Psoas muscle (tissue), 8 donors: Measurements from ENCODE around the gene DYNC1I1. TPM values are rescaled to one million over a fixed set of nuclear protein-coding genes. Genes with fewer than 3 reads are reported as not detected.

Source experiments
- ATAC-seq, 4 donors: fragments of 200-7000 bp; cut with Tn5 transposase; one replicate each; pipeline ENCODE4 v1.9.1; 2020; ENCODE audit warnings: moderate library complexity in 3 of 4, mild to moderate bottlenecking in 2 of 4
- DNase-seq, 2 donors: peaks; one replicate each; pipeline ENCODE4 v3.0.0-alpha.2; 2020
- H3K27ac ChIP-seq: fragments of 200-600 bp; one replicate; pipeline ENCODE4 v1.8.0; 2022
- H3K27me3 ChIP-seq, 3 donors: fragments of 200-600 bp in 1 of 3; one replicate each; pipeline versions ENCODE4 v1.6.1 to v1.8.0; 2013 to 2022; ENCODE audit warnings: low read length in 2 of 3, mild to moderate bottlenecking in 2 of 3, moderate library complexity in 1 of 3; ENCODE audit not compliant: insufficient read depth in 3 of 3
- H3K36me3 ChIP-seq, 2 donors: fragments of 200-600 bp in 1 of 2; one replicate each; pipeline versions ENCODE4 v1.6.1 to v1.8.0; 2013 to 2022; ENCODE audit warnings: low read depth in 1 of 2, mild to moderate bottlenecking in 1 of 2, moderate library complexity in 1 of 2; ENCODE audit not compliant: insufficient read depth in 1 of 2
- H3K4me1 ChIP-seq: fragments of 200-600 bp; one replicate; pipeline ENCODE4 v1.8.0; 2022
- H3K4me3 ChIP-seq: fragments of 200-600 bp; one replicate; pipeline ENCODE4 v1.8.0; 2022; ENCODE audit warnings: mild to moderate bottlenecking
- H3K9me3 ChIP-seq: fragments of 200-600 bp; one replicate; pipeline ENCODE4 v1.8.0; 2022
- CTCF ChIP-seq: fragments of 200-600 bp; IDR thresholded peaks from one replicate; pipeline ENCODE4 v1.8.0; 2022; ENCODE audit warnings: antibody characterized with exemption
- WGBS, 3 donors: extraction: QIAGEN DNeasy Blood & Tissue Kit; methylation state at CpG; one replicate each; pipeline versions ENCODE4 v1.1.6 to v1.1.7; 2013; 5-methylcytosine and 5-hydroxymethylcytosine counted together
- intact Hi-C, 2 donors: fragments of 100-400 bp; cut with DNase I; formaldehyde crosslinking; loops; one replicate each; pipeline versions ENCODE4 v1.11.0 to v1.14.2; 2022
- polyA plus RNA-seq, 3 donors: library from polyadenylated mRNA; stranded (reverse); fragments of 200-250 nt; gene quantifications; one replicate each; pipeline ENCODE4 v1.2.3, GENCODE V29; 2013
- total RNA-seq, 4 donors: library from RNA; stranded (reverse); fragmentation: NEBNext Ultra II Directional in 2 of 4; extraction: Animal tissue kit (Norgen Biotek cat#: 25700) in 2 of 4; gene quantifications; one replicate each; pipeline versions ENCODE4 v1.2.1 to v1.2.4, GENCODE V29; 2021 to 2023
- donor health status: healthy with polysubstance abuse.
- donor health status: DM: no; HTN: no; CAD: no; lungs with moderate emphysema.
- donor health status: Bipolar disorder and iron deficiency.
- donor health status: healthy.
- donor health status: DM: yes; HTN: yes; CAD: no.
- donor health status: DM: no; HTN: no; CAD: no.
- donor health status: DM: no; HTN: no; CAD: no.
- donor health status: DM: yes; HTN: yes; CAD: no.

DYNC1I1 gene
- total and polyA plus RNA-seq, 7 donors, result 3.0 to 28.8 (median 6.9) TPM

- no peaks in the 10 kb centered on the region for H3K36me3 ChIP-seq
- no peak for ATAC-seq
- intact Hi-C loops, result no loop called here
- no peak overlapping the region for H3K27ac ChIP-seq
- H3K27me3 ChIP-seq, result no peaks in the 10 kb centered on the region
- no peak overlapping the region for H3K4me3 ChIP-seq
- WGBS, 3 donors, result 63 to 81% (median 72%) methylated on average over 1 of the region's 1 CpG
- DNase-seq, result no peak
- H3K9me3 ChIP-seq, result no peaks in the 10 kb centered on the region
- TF ChIP-seq CTCF, result no peak
- no peaks in the 10 kb centered on the region for H3K4me1 ChIP-seq
Measured at GRCh38 chr7:95952851-95953250, 180.5 kb downstream of the DYNC1I1 start.

GRCh38 chr7:95955748-95956147 lies 183.4 kb downstream of the DYNC1I1 start:
- H3K27ac ChIP-seq, result no peak overlapping the region
- TF ChIP-seq CTCF, result no peak
- H3K27me3 ChIP-seq, result no peaks in the 10 kb centered on the region
- DNase-seq (no peak), ATAC-seq (no peak)
- intact Hi-C loops, result no loop called here
- H3K4me1 ChIP-seq, result no peaks in the 10 kb centered on the region
- H3K4me3 ChIP-seq, result no peak overlapping the region
- no peaks in the 10 kb centered on the region for H3K36me3 ChIP-seq
- no peaks in the 10 kb centered on the region for H3K9me3 ChIP-seq

- Histone ChIP-seq H3K27me3 (peaks cover 0 to 2% (median 0%) of the 10 kb centered on the region in 3 donors), H3K4me1 (no peaks in the 10 kb centered on the region), H3K9me3 (no peaks in the 10 kb centered on the region), H3K27ac (no peak overlapping the region), H3K36me3 (no peaks in the 10 kb centered on the region), H3K4me3 (no peak overlapping the region)
- no peak for TF ChIP-seq CTCF
- intact Hi-C loops, result no loop called here
- no peak for DNase-seq
- ATAC-seq, result no peak
- WGBS, 3 donors, result 54 to 68% (median 60%) methylated on average over 3 of the region's 3 CpGs
Measured at GRCh38 chr7:95957510-95957909, 185.2 kb downstream of the DYNC1I1 start.

GRCh38 chr7:95960706-95961244 lies 188.4 kb downstream of the DYNC1I1 start:
- no peaks in the 10 kb centered on the region for H3K9me3 ChIP-seq
- H3K27me3 ChIP-seq, result peaks cover 0 to 2% (median 0%) of the 10 kb centered on the region in 3 donors
- no peaks in the 10 kb centered on the region for H3K4me1 ChIP-seq
- no peak overlapping the region for H3K27ac ChIP-seq
- no peak for ATAC-seq
- WGBS, 3 donors, result 70 to 75% (median 71%) methylated on average over 5 of the region's 5 CpGs
- DNase-seq, result no peak
- TF ChIP-seq CTCF, result no peak
- no peaks in the 10 kb centered on the region for H3K36me3 ChIP-seq
- intact Hi-C loops, result no loop called here
- no peak overlapping the region for H3K4me3 ChIP-seq

GRCh38 chr7:95963446-95963990 lies 191.2 kb downstream of the DYNC1I1 start:
- intact Hi-C loops, result no loop called here
- DNase-seq (no peak), ATAC-seq (no peak)
- WGBS, 3 donors, result 13 to 25% (median 21%) methylated on average over 1 of the region's 1 CpG
- Histone ChIP-seq H3K9me3 (no peaks in the 10 kb centered on the region), H3K27me3 (peaks cover 0 to 2% (median 0%) of the 10 kb centered on the region in 3 donors), H3K4me1 (no peaks in the 10 kb centered on the region), H3K4me3 (no peak overlapping the region), H3K36me3 (no peaks in the 10 kb centered on the region), H3K27ac (no peak overlapping the region)
- no peak for TF ChIP-seq CTCF
